Liver (tissue), 9 donors: Measurements from ENCODE around the gene ALDH1L1. TPM values are rescaled to one million over a fixed set of nuclear protein-coding genes. Genes with fewer than 3 reads are reported as not detected.
A peak's percentile ranks its signal among the peaks of the same experiment; 100 is the strongest.

Source experiments
- DNase-seq: peaks from one replicate; pipeline ENCODE4 v3.0.0-alpha.2; 2017; ENCODE audit warnings: low spot score
- H3K27ac ChIP-seq, 2 donors: one replicate each; pipeline ENCODE4 v1.7.0; 2013; ENCODE audit warnings: inconsistent platforms in 2 of 2, low read length in 2 of 2, control low read depth in 1 of 2, low read depth in 1 of 2, mild to moderate bottlenecking in 1 of 2
- H3K27me3 ChIP-seq, 4 donors: one replicate each; pipeline versions ENCODE4 v1.6.1 to v1.7.0; 2013; ENCODE audit warnings: low read length in 3 of 4, inconsistent platforms in 1 of 4, mild to moderate bottlenecking in 1 of 4, moderate library complexity in 1 of 4; ENCODE audit not compliant: control insufficient read depth in 4 of 4, insufficient read depth in 4 of 4
- H3K36me3 ChIP-seq, 4 donors: one replicate each; pipeline versions ENCODE4 v1.6.1 to v1.7.0; 2013; ENCODE audit warnings: low read length in 3 of 4, mild to moderate bottlenecking in 3 of 4, low read depth in 1 of 4, moderate library complexity in 1 of 4; ENCODE audit not compliant: control insufficient read depth in 4 of 4, insufficient read depth in 3 of 4
- H3K4me1 ChIP-seq, 4 donors: one replicate each; pipeline versions ENCODE4 v1.6.1 to v1.7.0; 2013; ENCODE audit warnings: low read length in 3 of 4, mild to moderate bottlenecking in 3 of 4, moderate library complexity in 1 of 4; ENCODE audit not compliant: control insufficient read depth in 4 of 4, insufficient read depth in 4 of 4
- H3K4me3 ChIP-seq, 3 donors: one replicate each; pipeline versions ENCODE4 v1.6.1 to v1.7.0; 2013; ENCODE audit warnings: low read length in 3 of 3, control low read depth in 1 of 3, low read depth in 1 of 3, mild to moderate bottlenecking in 1 of 3
- H3K9ac ChIP-seq, 2 donors: one replicate each; pipeline ENCODE4 v1.7.0; 2013; ENCODE audit warnings: low read length in 2 of 2, mild to moderate bottlenecking in 2 of 2, moderate library complexity in 2 of 2, control low read depth in 1 of 2, low read depth in 1 of 2
- H3K9me3 ChIP-seq, 4 donors: one replicate each; pipeline versions ENCODE4 v1.6.1 to v1.7.0; 2013; ENCODE audit warnings: low read length in 3 of 4; ENCODE audit not compliant: control insufficient read depth in 4 of 4
- EGR1 ChIP-seq, 2 donors: IDR thresholded peaks; 2 replicates each; pipeline ENCODE4 v1.6.1; 2016 to 2018; ENCODE audit warnings: antibody characterized with exemption in 2 of 2, low read depth in 2 of 2
- FOXA2 ChIP-seq: IDR thresholded peaks from 2 replicates; pipeline ENCODE4 v1.6.1; 2016; ENCODE audit warnings: antibody characterized with exemption
- GABPA ChIP-seq, 2 donors: IDR thresholded peaks in 1 of 2; conservative IDR thresholded peaks in 1 of 2; 2 replicates each; pipeline ENCODE4 v1.6.1; 2016; ENCODE audit warnings: antibody characterized with exemption in 2 of 2, mild to moderate bottlenecking in 1 of 2, moderate library complexity in 1 of 2
- HNF4A ChIP-seq, 2 donors: conservative IDR thresholded peaks; 2 replicates each; pipeline ENCODE4 v1.6.1; 2016; ENCODE audit warnings: antibody characterized with exemption in 2 of 2, mild to moderate bottlenecking in 2 of 2
- JUND ChIP-seq, 2 donors: IDR thresholded peaks; 2 replicates each; pipeline ENCODE4 v1.6.1; 2016; ENCODE audit warnings: antibody characterized with exemption in 2 of 2
- NR2F2 ChIP-seq: IDR thresholded peaks from 2 replicates; pipeline ENCODE4 v1.6.1; 2016; ENCODE audit warnings: antibody characterized with exemption
- REST ChIP-seq: IDR thresholded peaks from 2 replicates; pipeline ENCODE4 v1.6.1; 2016; ENCODE audit warnings: antibody characterized with exemption, mild to moderate bottlenecking
- RXRA ChIP-seq, 2 donors: IDR thresholded peaks; 2 replicates each; pipeline ENCODE4 v1.6.1; 2017 to 2018; ENCODE audit warnings: antibody characterized with exemption in 2 of 2, mild to moderate bottlenecking in 1 of 2
- SP1 ChIP-seq: IDR thresholded peaks from 2 replicates; pipeline ENCODE4 v1.6.1; 2018; ENCODE audit warnings: antibody characterized with exemption, mild to moderate bottlenecking
- ZBTB33 ChIP-seq: IDR thresholded peaks from 2 replicates; pipeline ENCODE4 v1.6.1; 2016; ENCODE audit warnings: antibody characterized with exemption
- WGBS: extraction: QIAGEN DNeasy Blood & Tissue Kit; methylation state at CpG from one replicate; pipeline ENCODE4 v1.1.7; 2013; 5-methylcytosine and 5-hydroxymethylcytosine counted together
- polyA plus RNA-seq, 2 donors: library from polyadenylated mRNA; stranded (reverse) in 1 of 2; unstranded in 1 of 2; fragments of 200-250 nt in 1 of 2; fragments of >200 nt in 1 of 2; fragmentation: Nextera tagmentation in 1 of 2; extraction: Ambion mirVana in 1 of 2; gene quantifications; one replicate each; pipeline versions ENCODE4 v1.2.1 to v1.2.3, GENCODE V29; 2013 to 2015
- total RNA-seq, 2 donors: library from RNA; depleted of rRNA; stranded (reverse); fragments of >200 nt; gene quantifications; one replicate each; pipeline ENCODE4 v1.2.3, GENCODE V29; 2014
- TF ChIP-seq, protein P1 (sequence below): fragments of 150-350 bp; IDR thresholded peaks from 2 replicates; pipeline ENCODE4 v1.5.1; 2017; ENCODE audit warnings: improper control_type of control experiment, low read depth, low read length; ENCODE audit not compliant: missing input control
- TF ChIP-seq, protein P2 (sequence below): IDR thresholded peaks from 2 replicates; pipeline ENCODE4 v1.6.1; 2016; ENCODE audit warnings: antibody characterized with exemption
- TF ChIP-seq, protein P3 (sequence below): IDR thresholded peaks from 2 replicates; pipeline ENCODE4 v1.6.1; 2016; ENCODE audit warnings: antibody characterized with exemption
- donor health status: healthy.
- donor health status: healthy.
- donor health status: healthy.
- donor health status: healthy.
- donor health status: healthy.

ALDH1L1 gene
- total and polyA plus RNA-seq, 4 donors: 46.7 to 234 (median 147) TPM

DNA sequence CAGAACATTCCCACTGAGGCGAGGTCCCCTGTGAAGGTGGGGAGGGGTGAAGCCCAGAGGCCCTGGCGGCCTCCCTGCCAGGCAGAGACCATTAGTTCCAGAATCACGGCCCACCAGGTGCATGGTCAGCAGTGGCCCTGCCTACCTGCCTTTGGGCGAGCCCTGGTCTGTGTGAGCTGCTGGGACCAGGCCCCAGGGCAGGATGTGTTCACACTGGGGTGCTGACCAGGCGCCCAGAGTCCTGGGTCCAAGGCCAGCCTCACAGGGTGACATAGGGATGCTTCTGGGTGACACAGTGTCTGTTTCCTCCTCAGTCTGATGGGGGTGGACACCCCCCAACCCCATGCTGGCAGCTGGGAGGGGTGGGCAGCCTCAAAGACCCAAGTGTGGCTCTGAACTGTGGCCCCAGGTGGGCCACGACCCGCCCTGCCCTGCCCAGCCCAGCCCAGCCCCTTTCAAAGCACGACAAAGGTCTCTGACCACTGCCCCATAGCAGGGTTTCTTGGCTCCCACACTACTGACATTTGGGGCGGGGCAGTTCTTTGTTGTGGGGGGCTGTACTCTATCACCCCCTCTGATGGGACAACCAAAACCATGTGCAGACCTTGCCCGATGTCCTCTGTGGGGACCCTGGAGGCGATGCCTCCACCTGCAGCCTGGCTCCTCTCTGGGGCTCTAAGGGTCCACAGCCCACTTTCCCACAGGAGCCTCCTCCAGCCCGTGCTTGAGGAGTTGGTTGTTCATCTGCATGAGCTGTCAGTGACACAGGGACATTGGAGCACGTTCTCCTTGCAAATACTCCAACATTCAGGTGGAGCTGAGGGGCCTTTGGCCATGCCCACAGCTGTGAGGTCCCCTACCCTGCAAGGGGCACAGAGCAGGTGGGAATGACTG, 51.6 kb downstream of the ALDH1L1 start:
- Histone ChIP-seq H3K4me1 (peaks cover 0 to 4% (median 0%) of the 10 kb centered on the region in 4 donors), H3K27me3 (no peaks in the 10 kb centered on the region), H3K27ac (no peak overlapping the region), H3K9ac (no peak overlapping the region), H3K36me3 (peaks cover 4 to 58% (median 41%) of the 10 kb centered on the region in 4 donors), H3K9me3 (no peaks in the 10 kb centered on the region), H3K4me3 (no peak overlapping the region)
- TF ChIP-seq, protein P1, sequence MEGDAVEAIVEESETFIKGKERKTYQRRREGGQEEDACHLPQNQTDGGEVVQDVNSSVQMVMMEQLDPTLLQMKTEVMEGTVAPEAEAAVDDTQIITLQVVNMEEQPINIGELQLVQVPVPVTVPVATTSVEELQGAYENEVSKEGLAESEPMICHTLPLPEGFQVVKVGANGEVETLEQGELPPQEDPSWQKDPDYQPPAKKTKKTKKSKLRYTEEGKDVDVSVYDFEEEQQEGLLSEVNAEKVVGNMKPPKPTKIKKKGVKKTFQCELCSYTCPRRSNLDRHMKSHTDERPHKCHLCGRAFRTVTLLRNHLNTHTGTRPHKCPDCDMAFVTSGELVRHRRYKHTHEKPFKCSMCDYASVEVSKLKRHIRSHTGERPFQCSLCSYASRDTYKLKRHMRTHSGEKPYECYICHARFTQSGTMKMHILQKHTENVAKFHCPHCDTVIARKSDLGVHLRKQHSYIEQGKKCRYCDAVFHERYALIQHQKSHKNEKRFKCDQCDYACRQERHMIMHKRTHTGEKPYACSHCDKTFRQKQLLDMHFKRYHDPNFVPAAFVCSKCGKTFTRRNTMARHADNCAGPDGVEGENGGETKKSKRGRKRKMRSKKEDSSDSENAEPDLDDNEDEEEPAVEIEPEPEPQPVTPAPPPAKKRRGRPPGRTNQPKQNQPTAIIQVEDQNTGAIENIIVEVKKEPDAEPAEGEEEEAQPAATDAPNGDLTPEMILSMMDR: no peak
- no peak for TF ChIP-seq EGR1 (IDR thresholded peaks at IDR 0.05; ENCODE audit: low read depth in 2 of 2)
- no peak for TF ChIP-seq JUND (IDR thresholded peaks at IDR 0.05)
- TF ChIP-seq REST: no peak
- no peak for TF ChIP-seq GABPA (IDR thresholded peaks at IDR 0.05 in 1 of 2, conservative IDR thresholded peaks at IDR 0.05 in 1 of 2)
- no peak for TF ChIP-seq RXRA (IDR thresholded peaks at IDR 0.05)
- TF ChIP-seq, protein P2, sequence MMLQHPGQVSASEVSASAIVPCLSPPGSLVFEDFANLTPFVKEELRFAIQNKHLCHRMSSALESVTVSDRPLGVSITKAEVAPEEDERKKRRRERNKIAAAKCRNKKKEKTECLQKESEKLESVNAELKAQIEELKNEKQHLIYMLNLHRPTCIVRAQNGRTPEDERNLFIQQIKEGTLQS: no peak
- no peak for TF ChIP-seq NR2F2
- no peak for TF ChIP-seq HNF4A (conservative IDR thresholded peaks at IDR 0.05)
- TF ChIP-seq, protein P3, sequence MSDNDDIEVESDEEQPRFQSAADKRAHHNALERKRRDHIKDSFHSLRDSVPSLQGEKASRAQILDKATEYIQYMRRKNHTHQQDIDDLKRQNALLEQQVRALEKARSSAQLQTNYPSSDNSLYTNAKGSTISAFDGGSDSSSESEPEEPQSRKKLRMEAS: no peak
- 82% methylated on average over 13 of the region's 13 CpGs for WGBS
- peak; percentile 19 for DNase-seq

DNA sequence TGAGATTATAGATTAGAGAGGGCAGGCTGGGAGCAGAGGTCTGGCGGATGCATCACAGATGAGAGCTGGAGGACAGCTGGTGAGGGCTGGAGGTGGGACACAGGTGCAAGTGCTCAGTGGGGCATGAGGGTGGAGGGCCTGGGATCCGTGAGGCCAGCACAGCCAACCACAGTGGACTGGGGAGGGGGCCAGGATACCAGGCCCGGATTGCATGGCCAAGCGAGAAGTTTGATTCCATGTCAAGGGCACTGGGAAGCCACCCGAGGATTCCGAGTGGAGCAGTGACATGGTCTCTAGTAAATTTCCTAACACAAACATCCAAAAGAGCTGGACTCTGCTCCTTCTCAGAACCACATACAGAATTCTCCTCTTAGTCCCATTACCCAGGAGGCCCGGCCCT, 52.5 kb downstream of the ALDH1L1 start:
- H3K4me1 ChIP-seq: peaks cover 0 to 4% (median 0%) of the 10 kb centered on the region in 4 donors
- TF ChIP-seq SP1 (no peak), FOXA2 (no peak), ZBTB33 (no peak), NR2F2 (no peak)
- H3K27me3 ChIP-seq: no peaks in the 10 kb centered on the region
- no peak overlapping the region for H3K27ac ChIP-seq
- peak; percentile 20 for DNase-seq
- no peaks in the 10 kb centered on the region for H3K9me3 ChIP-seq
- H3K36me3 ChIP-seq: peaks cover 4 to 50% (median 37%) of the 10 kb centered on the region in 4 donors
- no peak overlapping the region for H3K9ac ChIP-seq
- WGBS: 73% methylated on average over 7 of the region's 7 CpGs
- no peak overlapping the region for H3K4me3 ChIP-seq
